H1 (cell line): Measurements from ENCODE around the gene KCNMB1. TPM values are rescaled to one million over a fixed set of nuclear protein-coding genes. Genes with fewer than 3 reads are reported as not detected.

Source experiments
- CTCF ChIA-PET: fragments of 300-600 bp; sonication (Branson Sonifier 250); formaldehyde crosslinking; loops from one replicate; lab custom pipeline; 2021; ENCODE audit not compliant: partially characterized antibody; lab: Charles Lee
- POLR2A ChIA-PET: fragments of 300-600 bp; sonication (Branson Sonifier 250); formaldehyde crosslinking; loops from one replicate; lab custom pipeline; 2021; ENCODE audit warnings: inconsistent platforms; ENCODE audit not compliant: partially characterized antibody; lab: Charles Lee
- DNase-seq, 2 experiments: peaks; one replicate each; pipeline versions ENCODE4 v3.0.0 to v3.0.0-alpha.2; 2010 to 2022; ENCODE audit warnings: low spot score in 2 of 2, low read depth in 1 of 2, mixed read lengths in 1 of 2
- FAIRE-seq: peaks from 2 replicates; lab custom pipeline; 2011; peaks lifted over from hg19 to GRCh38; lab: Jason Lieb, UNC
- H2AFZ ChIP-seq: 2 replicates; pipeline ENCODE4 v1.8.1; 2012; ENCODE audit warnings: low read length, inconsistent platforms
- H2AK5ac ChIP-seq: 2 replicates; pipeline ENCODE4 v1.6.1; 2013; ENCODE audit warnings: low read depth, low read length
- H2BK120ac ChIP-seq: replicated peaks from 2 replicates; pipeline ENCODE3; 2013; ENCODE audit warnings: low read depth, low read length, inconsistent platforms
- H2BK12ac ChIP-seq: 2 replicates; pipeline ENCODE4 v1.6.1; 2013; ENCODE audit warnings: low read depth, low read length
- H2BK15ac ChIP-seq: 2 replicates; pipeline ENCODE4 v1.6.1; 2013; ENCODE audit warnings: low read length
- H2BK20ac ChIP-seq: 2 replicates; pipeline ENCODE4 v1.6.1; 2013; ENCODE audit warnings: low read length
- H2BK5ac ChIP-seq: 2 replicates; pipeline ENCODE4 v1.6.1; 2013; ENCODE audit warnings: low read depth, low read length
- H3K14ac ChIP-seq: 2 replicates; pipeline ENCODE4 v1.6.1; 2013; ENCODE audit warnings: inconsistent platforms; ENCODE audit not compliant: insufficient read length
- H3K18ac ChIP-seq: 2 replicates; pipeline ENCODE4 v1.6.1; 2013; ENCODE audit warnings: low read length; ENCODE audit errors: extremely low read depth
- H3K23ac ChIP-seq: 2 replicates; pipeline ENCODE4 v1.6.1; 2013; ENCODE audit warnings: inconsistent platforms; ENCODE audit not compliant: insufficient read length
- H3K23me2 ChIP-seq: 2 replicates; pipeline ENCODE4 v1.6.1; 2013; ENCODE audit warnings: low read depth, low read length
- H3K27ac ChIP-seq: 2 replicates; pipeline ENCODE4 v1.6.1; 2011; ENCODE audit warnings: low read depth, low read length, inconsistent platforms
- H3K27me3 ChIP-seq, 4 experiments: replicated peaks in 1 of 4; 1 replicate in 1 of 4; 2 replicates in 3 of 4; pipeline versions ENCODE4 v1.6.1 to v1.8.1; 2011 to 2013; ENCODE audit warnings: low read length in 3 of 4, mild to moderate bottlenecking in 3 of 4, inconsistent platforms in 2 of 4, mixed read lengths in 2 of 4, moderate library complexity in 1 of 4; ENCODE audit not compliant: control insufficient read depth in 3 of 4, insufficient read depth in 3 of 4; ENCODE audit errors: extremely low read depth in 1 of 4
- H3K36me3 ChIP-seq, 4 experiments: 2 replicates each; pipeline versions ENCODE4 v1.6.1 to v1.8.1; 2011 to 2013; ENCODE audit warnings: mild to moderate bottlenecking in 4 of 4, low read length in 3 of 4, moderate library complexity in 2 of 4, control low read depth in 1 of 4, inconsistent platforms in 1 of 4; ENCODE audit not compliant: insufficient read depth in 4 of 4, control insufficient read depth in 2 of 4
- H3K4ac ChIP-seq: replicated peaks from 2 replicates; pipeline ENCODE3; 2013; ENCODE audit warnings: low read length, low read depth, mixed read lengths, inconsistent platforms; ENCODE audit not compliant: insufficient read length
- H3K4me1 ChIP-seq, 4 experiments: replicated peaks in 1 of 4; 1 replicate in 1 of 4; 2 replicates in 3 of 4; pipeline versions ENCODE4 v1.6.1 to v1.8.1; 2011 to 2013; ENCODE audit warnings: low read length in 3 of 4, inconsistent platforms in 2 of 4, mixed read lengths in 1 of 4; ENCODE audit not compliant: insufficient read depth in 4 of 4, control insufficient read depth in 3 of 4
- H3K4me2 ChIP-seq, 2 experiments: 2 replicates each; pipeline versions ENCODE4 v1.6.1 to v1.8.1; 2011 to 2013; ENCODE audit warnings: low read depth in 2 of 2, low read length in 2 of 2, control low read depth in 1 of 2, inconsistent platforms in 1 of 2, mild to moderate bottlenecking in 1 of 2; ENCODE audit not compliant: insufficient read depth in 1 of 2
- H3K4me3 ChIP-seq, 4 experiments: fragments of 200-600, 300-600 bp in 1 of 4; sonication (generic), shearing (Covaris generic), sonication (Bioruptor Twin) in 1 of 4; 2 replicates each; pipeline versions ENCODE4 v1.5.1 to v1.8.1; 2011 to 2016; ENCODE audit warnings: low read length in 4 of 4, low read depth in 3 of 4, control low read depth in 2 of 4, inconsistent platforms in 2 of 4, mild to moderate bottlenecking in 2 of 4, mixed read lengths in 1 of 4, moderate library complexity in 1 of 4; ENCODE audit not compliant: insufficient read depth in 2 of 4; ENCODE audit errors: extremely low read depth in 1 of 4
- H3K56ac ChIP-seq: replicated peaks from 2 replicates; pipeline ENCODE3; 2013; ENCODE audit warnings: low read depth, mild to moderate bottlenecking, mixed read lengths, low read length, inconsistent platforms; ENCODE audit not compliant: insufficient read length
- H3K79me1 ChIP-seq: 2 replicates; pipeline ENCODE4 v1.6.1; 2013; ENCODE audit warnings: low read depth, low read length, control low read depth
- H3K79me2 ChIP-seq, 2 experiments: 2 replicates each; pipeline versions ENCODE4 v1.6.1 to v1.8.1; 2012 to 2013; ENCODE audit warnings: low read length in 2 of 2, mild to moderate bottlenecking in 2 of 2, inconsistent platforms in 1 of 2; ENCODE audit not compliant: insufficient read depth in 2 of 2, control insufficient read depth in 1 of 2
- H3K9ac ChIP-seq, 4 experiments: replicated peaks in 1 of 4; 1 replicate in 1 of 4; 2 replicates in 3 of 4; pipeline versions ENCODE4 v1.6.1 to v1.8.1; 2011 to 2013; ENCODE audit warnings: low read depth in 3 of 4, low read length in 3 of 4, control low read depth in 2 of 4, mild to moderate bottlenecking in 2 of 4, moderate library complexity in 2 of 4, inconsistent platforms in 1 of 4; ENCODE audit errors: extremely low read depth in 1 of 4
- H3K9me3 ChIP-seq, 2 experiments: 2 replicates each; pipeline versions ENCODE4 v1.6.1 to v1.8.1; 2012 to 2013; ENCODE audit warnings: mild to moderate bottlenecking in 2 of 2, moderate library complexity in 2 of 2, control low read depth in 1 of 2, inconsistent platforms in 1 of 2, low read depth in 1 of 2, low read length in 1 of 2, mixed read lengths in 1 of 2; ENCODE audit not compliant: insufficient read depth in 2 of 2
- H4K20me1 ChIP-seq, 2 experiments: replicated peaks in 1 of 2; 2 replicates each; pipeline versions ENCODE3 to v1.8.1; 2011 to 2013; ENCODE audit warnings: inconsistent platforms in 2 of 2, low read length in 2 of 2, mild to moderate bottlenecking in 1 of 2; ENCODE audit not compliant: insufficient read depth in 2 of 2, control insufficient read depth in 1 of 2
- H4K5ac ChIP-seq: 2 replicates; pipeline ENCODE4 v1.6.1; 2013; ENCODE audit warnings: low read length, low read depth, mixed read lengths, inconsistent platforms; ENCODE audit not compliant: insufficient read length
- H4K8ac ChIP-seq: 2 replicates; pipeline ENCODE4 v1.8.0; 2013; ENCODE audit warnings: mild to moderate bottlenecking, moderate library complexity, low read length, inconsistent platforms; ENCODE audit not compliant: insufficient read depth; ENCODE audit errors: extremely low read depth
- H4K91ac ChIP-seq: replicated peaks from 2 replicates; pipeline ENCODE3; 2013; ENCODE audit warnings: low read length, mixed read lengths, inconsistent platforms; ENCODE audit not compliant: insufficient read length
- EZH2 ChIP-seq: fragments of 200-600 bp; sonication (generic); IDR thresholded peaks from 2 replicates; pipeline ENCODE4 v1.7.1; 2012; ENCODE audit warnings: low read depth, mild to moderate bottlenecking, moderate library complexity, low read length, inconsistent platforms; ENCODE audit not compliant: severe bottlenecking
- WGBS, 2 experiments: shearing (Covaris generic) in 1 of 2; methylation state at CpG; one replicate each; pipeline versions ENCODE4 v1.1.6 to v1.1.7; 2013 to 2015; ENCODE audit warnings: low lambda C conversion rate in 2 of 2, mixed read lengths in 2 of 2, inconsistent platforms in 1 of 2, low coverage in 1 of 2, missing lambda C conversion rate in 1 of 2; ENCODE audit not compliant: insufficient replicate concordance in 2 of 2, insufficient coverage in 1 of 2, insufficient read length in 1 of 2; ENCODE audit errors: extremely low coverage in 1 of 2, missing lambda C conversion rate in 1 of 2; 5-methylcytosine and 5-hydroxymethylcytosine counted together
- polyA plus RNA-seq, 7 experiments: library from polyadenylated mRNA; depleted of rRNA in 3 of 7; stranded (reverse) in 5 of 7; unstranded in 2 of 7; fragments of >200 nt in 5 of 7; fragments of 200-250 nt in 2 of 7; gene quantifications; 1 replicate in 5 of 7; 2 replicates in 1 of 7; 4 replicates in 1 of 7; pipeline versions ENCODE4 v1.2.1 to v1.2.3, GENCODE V29; 2011 to 2013; ENCODE audit warnings: missing spikeins in 2 of 7, mixed read lengths in 2 of 7
- total RNA-seq: library from RNA; stranded (reverse); fragmentation: NEBNext Ultra II Directional; extraction: Animal tissue kit (Norgen Biotek cat#: 25700); gene quantifications from 2 replicates; pipeline ENCODE4 v1.2.1, GENCODE V29; 2021

Gene KCNMB1
- total and polyA plus RNA-seq, 2 of the 8 experiments (the other 6 are each of a cell fraction or from before 2014, with no cell fraction given) = 0.08 to 0.19 TPM

DNA sequence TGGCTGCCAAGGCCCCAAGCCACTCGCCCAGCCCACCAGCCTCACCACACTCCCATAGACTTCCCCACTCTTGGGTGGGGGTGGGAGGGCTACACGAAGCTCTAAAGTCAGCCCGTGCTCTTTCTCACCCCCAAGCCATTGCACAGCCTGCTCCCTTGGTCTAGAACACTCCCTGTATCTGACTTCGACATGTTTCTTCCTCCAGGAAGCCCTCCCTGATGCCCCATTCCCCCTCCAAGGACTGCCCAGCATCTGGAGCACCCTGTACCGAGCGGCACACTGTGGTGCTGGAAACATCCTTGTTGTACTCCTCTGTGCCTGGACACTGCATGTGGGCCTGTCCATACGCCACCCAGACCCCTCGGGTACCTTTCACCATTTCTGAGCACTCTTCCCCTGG is 49.4 kb upstream of the KCNMB1 start:
- Histone ChIP-seq H2BK5ac (no peak overlapping the region), H3K9me3 (no peaks in the 10 kb centered on the region), H2BK20ac (no peak overlapping the region), H4K20me1 (no peaks in the 10 kb centered on the region), H3K56ac (no peak overlapping the region), H2BK15ac (0 out of 2 replicates have a peak overlapping the region, but pooled peaks have one; percentile 77), H3K27ac (no peak overlapping the region), H4K91ac (no peak overlapping the region), H3K14ac (no peak overlapping the region), H2BK120ac (no peak overlapping the region), H3K4me3 (no peak overlapping the region), H4K5ac (no peak overlapping the region), H4K8ac (no peak overlapping the region), H3K79me2 (no peaks in the 10 kb centered on the region), H3K23ac (no peak overlapping the region), H2AK5ac (no peak overlapping the region), H3K27me3 (no peaks in the 10 kb centered on the region), H3K4me1 (peaks cover 0 to 15% (median 9%) of the 10 kb centered on the region in 4 experiments; a peak in 6 of 7 replicates)
- no peak for FAIRE-seq
- WGBS, 2 experiments = 91% methylated on average over 8 of the region's 8 CpGs; no CpG with 5 or more reads in 1 of the 2 experiments
- POLR2A ChIA-PET = no interaction called here
- DNase-seq = no peak
- TF ChIP-seq EZH2 = no peak
- TF ChIP-seq, all 59 proteins: peak for 0
- H3K79me1 ChIP-seq = no peaks in the 10 kb centered on the region; the same call in 1 of the 2 replicates
- 0 out of 2 replicates have a peak overlapping the region, but pooled peaks have one; percentile 46 for H2BK12ac ChIP-seq
- H3K4ac ChIP-seq = no peak overlapping the region
- H2AFZ ChIP-seq = no peak overlapping the region
- no peak overlapping the region for H3K4me2 ChIP-seq
- no peaks in the 10 kb centered on the region for H3K23me2 ChIP-seq
- CTCF ChIA-PET = interaction anchor here (0.7 to 2.8 kb wide), 17 partner anchors 12 to 216 kb away, joined by 3 to 10 read pairs (median 3); no protein-coding TSS in a partner anchor
- no peaks in the 10 kb centered on the region for H3K36me3 ChIP-seq
- 0 out of 2 replicates have a peak overlapping the region, but pooled peaks have one; percentile 27 for H3K18ac ChIP-seq
- no peak overlapping the region for H3K9ac ChIP-seq
